HG03460 (cell line): Measurements from ENCODE around the gene S1PR1.

ENCODE experiments used
- ATAC-seq: cut with Tn5 transposase; IDR thresholded peaks from one replicate; pipeline ENCODE4 v1.9.1; 2021; ENCODE audit not compliant: unreplicated experiment

Gene S1PR1

GRCh38 chr1:101245246-101245927 is 8.6 kb downstream of the S1PR1 start:
- no peak for ATAC-seq

- peak; percentile 95 for ATAC-seq
Measured at GRCh38 chr1:101247404-101248287, 10.8 kb downstream of the S1PR1 start.

- no peak for ATAC-seq
Measured at GRCh38 chr1:101250222-101250621, 13.4 kb downstream of the S1PR1 start.

- ATAC-seq = no peak
Measured at GRCh38 chr1:101250656-101251272, 13.9 kb downstream of the S1PR1 start.

- ATAC-seq = no peak
Measured at GRCh38 chr1:101251504-101251903, 14.7 kb downstream of the S1PR1 start.

- ATAC-seq = no peak
Measured at GRCh38 chr1:101253976-101254674, 17.3 kb downstream of the S1PR1 start.

- ATAC-seq = peak; percentile 90
Measured at GRCh38 chr1:101257500-101258325, 20.9 kb downstream of the S1PR1 start.

- no peak for ATAC-seq
Measured at GRCh38 chr1:101259744-101260148, 22.9 kb downstream of the S1PR1 start.

- no peak for ATAC-seq
Measured at GRCh38 chr1:101260556-101261350, 23.9 kb downstream of the S1PR1 start.

- no peak for ATAC-seq
Measured at GRCh38 chr1:101261623-101262022, 24.8 kb downstream of the S1PR1 start.

- ATAC-seq = no peak
Measured at GRCh38 chr1:101262060-101262459, 25.2 kb downstream of the S1PR1 start.

- no peak for ATAC-seq
Measured at GRCh38 chr1:101262630-101263348, 26.0 kb downstream of the S1PR1 start.

- no peak for ATAC-seq
Measured at GRCh38 chr1:101264697-101265096, 27.9 kb downstream of the S1PR1 start.

- ATAC-seq = no peak
Measured at GRCh38 chr1:101265684-101266083, 28.9 kb downstream of the S1PR1 start.

GRCh38 chr1:101267082-101267481 is 30.3 kb downstream of the S1PR1 start:
- ATAC-seq = no peak

- no peak for ATAC-seq
Measured at GRCh38 chr1:101268893-101269292, 32.1 kb downstream of the S1PR1 start.

GRCh38 chr1:101275672-101276071 is 38.9 kb downstream of the S1PR1 start:
- no peak for ATAC-seq

GRCh38 chr1:101276818-101277217 is 40.0 kb downstream of the S1PR1 start:
- ATAC-seq = no peak

- no peak for ATAC-seq
Measured at GRCh38 chr1:101278238-101278637, 41.4 kb downstream of the S1PR1 start.
